Body of pancreas (tissue), 4 donors: ENCODE data around the gene PUSL1. TPM values are rescaled to one million over a fixed set of nuclear protein-coding genes. Genes with fewer than 3 reads are reported as not detected.

Source experiments
- ATAC-seq: fragments of 150-250 bp; one replicate; pipeline ENCODE4 v1.9.1; 2016
- DNase-seq, 4 donors: peaks; one replicate each; pipeline ENCODE4 v3.0.0-alpha.2; 2019
- H3K27ac ChIP-seq, 4 donors: fragments of 200-600 bp; sonication (generic); 1 replicate in 3 of 4; 2 replicates in 1 of 4; pipeline versions ENCODE4 v1.5.1 to v1.6.1; 2016 to 2019; ENCODE audit warnings: mild to moderate bottlenecking in 1 of 4, mixed read lengths in 1 of 4, moderate library complexity in 1 of 4
- H3K27me3 ChIP-seq, 2 donors: fragments of 200-600 bp; sonication (generic); one replicate each; pipeline ENCODE4 v1.6.0; 2016; ENCODE audit warnings: mild to moderate bottlenecking in 1 of 2
- H3K36me3 ChIP-seq, 2 donors: fragments of 200-600 bp; sonication (generic); replicated peaks in 1 of 2; 2 replicates each; pipeline ENCODE4 v1.5.1; 2016; ENCODE audit warnings: low read depth in 2 of 2; ENCODE audit not compliant: insufficient read depth in 1 of 2
- H3K4me1 ChIP-seq: fragments of 200-600 bp; sonication (generic); one replicate; pipeline ENCODE4 v1.6.0; 2016
- H3K4me3 ChIP-seq, 2 donors: fragments of 200-600 bp; sonication (generic); 1 replicate in 1 of 2; 2 replicates in 1 of 2; pipeline ENCODE4 v1.5.1; 2016 to 2019
- H3K9me3 ChIP-seq, 3 donors: fragments of 200-600 bp; sonication (generic); 1 replicate in 2 of 3; 2 replicates in 1 of 3; pipeline ENCODE4 v1.5.1; 2016
- POLR2A ChIP-seq, 3 donors: fragments of 450-650 bp; IDR thresholded peaks; one replicate each; pipeline ENCODE4 v1.6.1; 2016; ENCODE audit warnings: antibody characterized with exemption in 3 of 3, mild to moderate bottlenecking in 2 of 3
- WGBS, 2 donors: methylation state at CpG; one replicate each; pipeline ENCODE4 v1.1.5; 2017; 5-methylcytosine and 5-hydroxymethylcytosine counted together
- intact Hi-C: fragments of 100-400 bp; cut with DNase I; formaldehyde crosslinking; loops from one replicate; pipeline ENCODE4 v1.15.1; 2023
- total RNA-seq, 2 donors: library from RNA; depleted of rRNA; stranded (reverse); fragments of >200 nt; gene quantifications; one replicate each; pipeline ENCODE4 v1.1.0, GENCODE V29; 2016
- TF ChIP-seq, protein P1 (sequence below), 7 experiments: fragments of 450-650 bp in 4 of 7; fragments of 200-600 bp in 3 of 7; sonication (generic) in 3 of 7; IDR thresholded peaks; one replicate each; pipeline ENCODE4 v1.5.1; 2016 to 2019; ENCODE audit warnings: antibody characterized with exemption in 7 of 7

The PUSL1 gene
- total RNA-seq, 2 donors from 2014 or later: 20.2 to 20.8 TPM

DNA sequence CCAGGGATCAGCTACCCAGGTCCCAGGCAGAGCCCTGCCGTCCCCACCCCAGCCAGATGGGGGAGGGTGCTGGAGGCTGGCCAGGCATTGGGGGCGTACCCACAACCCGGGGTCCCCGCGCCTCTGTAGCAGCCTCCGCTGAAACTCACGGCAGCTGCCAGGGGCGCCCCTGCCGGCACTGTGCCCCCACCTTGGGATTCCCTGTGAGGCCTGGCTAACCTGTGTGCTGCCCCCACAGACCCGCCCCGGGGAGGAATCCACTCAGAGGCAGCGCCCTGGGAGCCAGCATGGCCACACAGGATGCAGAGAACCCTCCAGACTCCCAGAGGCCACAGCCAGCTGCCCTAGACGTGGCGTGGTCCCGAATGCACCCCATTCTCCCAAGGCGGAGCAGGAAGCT, 37.0 kb downstream of the PUSL1 start:
- peaks cover 45% of the 10 kb centered on the region for H3K4me1 ChIP-seq
- H3K4me3 ChIP-seq: no peak overlapping the region
- H3K27me3 ChIP-seq: no peaks in the 10 kb centered on the region
- H3K27ac ChIP-seq: no peak overlapping the region
- peaks cover 0 to 4% of the 10 kb centered on the region in 2 donors for H3K36me3 ChIP-seq
- DNase-seq (no peak), ATAC-seq (no peak)
- intact Hi-C loops: no loop called here
- TF ChIP-seq, protein P1, sequence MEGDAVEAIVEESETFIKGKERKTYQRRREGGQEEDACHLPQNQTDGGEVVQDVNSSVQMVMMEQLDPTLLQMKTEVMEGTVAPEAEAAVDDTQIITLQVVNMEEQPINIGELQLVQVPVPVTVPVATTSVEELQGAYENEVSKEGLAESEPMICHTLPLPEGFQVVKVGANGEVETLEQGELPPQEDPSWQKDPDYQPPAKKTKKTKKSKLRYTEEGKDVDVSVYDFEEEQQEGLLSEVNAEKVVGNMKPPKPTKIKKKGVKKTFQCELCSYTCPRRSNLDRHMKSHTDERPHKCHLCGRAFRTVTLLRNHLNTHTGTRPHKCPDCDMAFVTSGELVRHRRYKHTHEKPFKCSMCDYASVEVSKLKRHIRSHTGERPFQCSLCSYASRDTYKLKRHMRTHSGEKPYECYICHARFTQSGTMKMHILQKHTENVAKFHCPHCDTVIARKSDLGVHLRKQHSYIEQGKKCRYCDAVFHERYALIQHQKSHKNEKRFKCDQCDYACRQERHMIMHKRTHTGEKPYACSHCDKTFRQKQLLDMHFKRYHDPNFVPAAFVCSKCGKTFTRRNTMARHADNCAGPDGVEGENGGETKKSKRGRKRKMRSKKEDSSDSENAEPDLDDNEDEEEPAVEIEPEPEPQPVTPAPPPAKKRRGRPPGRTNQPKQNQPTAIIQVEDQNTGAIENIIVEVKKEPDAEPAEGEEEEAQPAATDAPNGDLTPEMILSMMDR (IDR thresholded peaks at IDR 0.05): no peak
- TF ChIP-seq POLR2A (IDR thresholded peaks at IDR 0.05): no peak
- no peaks in the 10 kb centered on the region for H3K9me3 ChIP-seq
- WGBS, 2 donors: 72% methylated on average over 13 of the region's 16 CpGs; no CpG with 5 or more reads in 1 of the 2 donors

DNA sequence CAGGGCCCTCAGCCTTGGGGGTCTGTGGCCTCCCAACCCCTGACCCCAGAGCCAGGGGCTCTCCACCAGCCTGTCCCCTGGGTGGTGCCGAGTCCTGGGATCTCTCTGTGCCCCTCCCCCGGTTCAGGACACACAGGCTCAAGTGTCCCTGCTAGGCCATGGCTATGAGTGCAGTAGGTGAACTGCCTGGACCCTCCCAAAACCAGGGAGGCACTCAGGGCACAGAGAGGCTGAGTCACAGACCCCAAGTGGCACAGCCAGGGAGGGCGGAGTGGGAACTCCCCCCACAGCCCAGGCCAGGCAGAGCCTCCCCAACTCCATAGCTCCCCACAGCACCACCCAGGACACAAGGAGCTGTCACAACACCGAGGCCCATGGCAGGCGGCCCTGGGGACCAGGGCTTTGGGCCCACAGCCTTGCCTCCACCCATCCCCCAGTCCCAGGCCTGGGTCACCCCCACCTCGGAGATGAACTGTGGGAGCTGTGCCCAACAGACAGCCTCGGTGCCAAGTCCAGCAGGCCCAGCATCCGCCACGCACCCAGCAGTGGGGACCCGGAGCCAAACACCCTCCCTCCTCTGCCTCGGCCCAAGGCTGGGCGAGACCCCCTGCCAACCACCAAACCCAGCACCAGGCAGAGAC, 37.6 kb downstream of the PUSL1 start:
- WGBS, 2 donors: 44% methylated on average over 5 to 11 of the region's 12 CpGs
- ATAC-seq (no peak), DNase-seq (no peak)
- Histone ChIP-seq H3K4me1 (peaks cover 45% of the 10 kb centered on the region), H3K27me3 (no peaks in the 10 kb centered on the region), H3K27ac (peak overlapping the region in 1 of 4 donors; percentile 79), H3K4me3 (no peak overlapping the region), H3K36me3 (peaks cover 0 to 4% of the 10 kb centered on the region in 2 donors), H3K9me3 (no peaks in the 10 kb centered on the region)
- no peak for TF ChIP-seq POLR2A (IDR thresholded peaks at IDR 0.05)
- TF ChIP-seq, protein P1 (IDR thresholded peaks at IDR 0.05): no peak
- intact Hi-C loops: no loop called here

DNA sequence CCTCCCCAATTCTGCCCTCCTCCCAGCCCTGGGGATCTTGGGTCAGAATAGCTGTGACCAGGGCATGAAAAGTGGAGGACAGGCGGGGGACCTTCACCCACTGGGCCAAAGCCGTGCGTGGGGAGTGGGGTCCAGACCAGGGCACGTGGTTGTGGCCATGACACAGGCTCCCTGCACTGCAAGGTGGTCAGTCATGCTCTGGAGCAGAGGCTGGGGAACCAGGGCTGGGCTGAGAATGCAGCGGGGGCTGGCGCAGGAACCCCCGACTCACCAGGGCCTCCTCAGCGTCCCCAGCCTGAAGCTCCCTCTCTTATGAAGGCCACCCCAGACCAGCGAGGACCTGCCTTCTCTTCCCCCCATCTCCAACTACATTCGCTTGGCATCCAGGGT, 38.1 kb downstream of the PUSL1 start:
- DNase-seq (no peak), ATAC-seq (no peak)
- peaks cover 0 to under 1% of the 10 kb centered on the region in 2 donors for H3K36me3 ChIP-seq
- H3K4me3 ChIP-seq: no peak overlapping the region
- H3K27me3 ChIP-seq: no peaks in the 10 kb centered on the region
- WGBS, 2 donors: 77 to 100% methylated on average over 1 to 10 of the region's 10 CpGs
- intact Hi-C loops: no loop called here
- H3K27ac ChIP-seq: peak overlapping the region in 2 of 4 donors; percentile 67 to 79
- TF ChIP-seq, protein P1 (IDR thresholded peaks at IDR 0.05): no peak
- no peak for TF ChIP-seq POLR2A (IDR thresholded peaks at IDR 0.05)
- H3K4me1 ChIP-seq: peaks cover 45% of the 10 kb centered on the region
- H3K9me3 ChIP-seq: no peaks in the 10 kb centered on the region

GRCh38 chr1:1347026-1347595, 38.7 kb downstream of the PUSL1 start:
- no peaks in the 10 kb centered on the region for H3K9me3 ChIP-seq
- WGBS, 2 donors: 17 to 45% methylated on average over 1 to 10 of the region's 10 CpGs

More at GRCh38 chr1:1347026-1347595, 38.7 kb downstream of the PUSL1 start:
- ATAC-seq (no peak), DNase-seq (no peak)
- TF ChIP-seq POLR2A (IDR thresholded peaks at IDR 0.05): no peak
- TF ChIP-seq, protein P1 (IDR thresholded peaks at IDR 0.05): no peak
- Histone ChIP-seq H3K4me1 (peaks cover 45% of the 10 kb centered on the region), H3K36me3 (no peaks in the 10 kb centered on the region), H3K27me3 (no peaks in the 10 kb centered on the region), H3K4me3 (no peak overlapping the region), H3K27ac (peak overlapping the region; percentile 67 to 88 (median 82))
- intact Hi-C loops: no loop called here
